C4-2B (cell line): ENCODE results near the gene CDCP2.

Experiments used
- ZFX ChIP-seq: fragments of 450-650 bp; IDR thresholded peaks from 2 replicates; pipeline ENCODE4 v1.6.1; 2017
- TF ChIP-seq, protein P1 (sequence below): fragments of 450-650 bp; conservative IDR thresholded peaks from 2 replicates; pipeline ENCODE4 v1.5.1; 2017; ENCODE audit warnings: mild to moderate bottlenecking

GRCh38 chr1:54144366-54144765 is 8.4 kb downstream of the CDCP2 start:
- TF ChIP-seq, protein P1, sequence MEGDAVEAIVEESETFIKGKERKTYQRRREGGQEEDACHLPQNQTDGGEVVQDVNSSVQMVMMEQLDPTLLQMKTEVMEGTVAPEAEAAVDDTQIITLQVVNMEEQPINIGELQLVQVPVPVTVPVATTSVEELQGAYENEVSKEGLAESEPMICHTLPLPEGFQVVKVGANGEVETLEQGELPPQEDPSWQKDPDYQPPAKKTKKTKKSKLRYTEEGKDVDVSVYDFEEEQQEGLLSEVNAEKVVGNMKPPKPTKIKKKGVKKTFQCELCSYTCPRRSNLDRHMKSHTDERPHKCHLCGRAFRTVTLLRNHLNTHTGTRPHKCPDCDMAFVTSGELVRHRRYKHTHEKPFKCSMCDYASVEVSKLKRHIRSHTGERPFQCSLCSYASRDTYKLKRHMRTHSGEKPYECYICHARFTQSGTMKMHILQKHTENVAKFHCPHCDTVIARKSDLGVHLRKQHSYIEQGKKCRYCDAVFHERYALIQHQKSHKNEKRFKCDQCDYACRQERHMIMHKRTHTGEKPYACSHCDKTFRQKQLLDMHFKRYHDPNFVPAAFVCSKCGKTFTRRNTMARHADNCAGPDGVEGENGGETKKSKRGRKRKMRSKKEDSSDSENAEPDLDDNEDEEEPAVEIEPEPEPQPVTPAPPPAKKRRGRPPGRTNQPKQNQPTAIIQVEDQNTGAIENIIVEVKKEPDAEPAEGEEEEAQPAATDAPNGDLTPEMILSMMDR: no peak
- TF ChIP-seq ZFX: no peak
